ENCODE measurements around the gene SHKBP1. TPM values are rescaled to one million over a fixed set of nuclear protein-coding genes. Genes with fewer than 3 reads are reported as not detected.

Gene SHKBP1
- polyA plus RNA-seq, 3 donors, result 234 to 324 (median 284) TPM

- Mint-ChIP-seq H3K4me1 (peaks cover 66% of the 10 kb centered on the region), H3K36me3 (peaks cover 10 to 22% of the 10 kb centered on the region in 2 donors), H3K4me3 (peak overlapping the region; percentile 73 to 91), H3K27me3 (ENCODE audit: low read depth in 3 of 3) (peaks cover 76 to 97% (median 90%) of the 10 kb centered on the region in 3 donors), H3K27ac (peak overlapping the region in 3 of 7 donors; percentile 34 to 57 (median 46)), H3K9me3 (peaks cover 3 to 34% (median 22%) of the 10 kb centered on the region in 7 donors)
- Histone ChIP-seq H3K4me3 (replicated peaks in 1 of 3; ENCODE audit: low read depth in 2 of 3, low read length in 3 of 3) (peak overlapping the region in 1 of 3 experiments; percentile 73), H3K9ac (ENCODE audit: insufficient read depth, low read length, poor library complexity, severe bottlenecking) (no peak overlapping the region), H3K4me1 (ENCODE audit: control insufficient read depth in 1 of 2, insufficient read depth in 2 of 2, low read length in 2 of 2) (peaks cover 51 to 70% of the 10 kb centered on the region in 2 donors), H3K27me3 (ENCODE audit: control insufficient read depth in 2 of 2, insufficient read depth in 2 of 2, low read length in 2 of 2) (peaks cover 38 to 91% of the 10 kb centered on the region in 2 donors), H3K9me3 (replicated peaks in 1 of 2; ENCODE audit: control insufficient read depth in 1 of 2, insufficient read depth in 1 of 2, low read length in 2 of 2) (peaks cover 0 to 16% of the 10 kb centered on the region in 2 donors), H3K79me2 (ENCODE audit: insufficient read depth, low read length) (no peaks in the 10 kb centered on the region), H2AFZ (ENCODE audit: insufficient read depth, low read depth, low read length, poor library complexity, severe bottlenecking) (peak overlapping the region; percentile 81), H3K36me3 (replicated peaks in 1 of 2; ENCODE audit: control insufficient read depth in 1 of 2, insufficient read depth in 2 of 2, low read length in 2 of 2) (no peaks in the 10 kb centered on the region), H4K20me1 (ENCODE audit: insufficient read depth, low read length) (peaks cover 8% of the 10 kb centered on the region), H3K27ac (ENCODE audit: low read depth in 1 of 2, low read length in 2 of 2) (no peak overlapping the region), H3K4me2 (replicated peaks; ENCODE audit: extremely low read depth, low read length, poor library complexity, severe bottlenecking) (peak overlapping the region; percentile 93)
- intact Hi-C loops (cut with micrococcal nuclease), result loop anchor here (5.0 to 10.0 kb wide), 3 partner anchors 37 to 299 kb away; no protein-coding TSS in a partner anchor
- TF ChIP-seq CTCF (IDR thresholded peaks at IDR 0.05), result no peak
- DNase-seq, result no peak
- WGBS (ENCODE audit: insufficient coverage), result 7% methylated on average over 18 of the region's 18 CpGs
Observed at GRCh38 chr19:40604171-40604646, 27.5 kb downstream of the SHKBP1 start.

GRCh38 chr19:40604647-40605215, 28.1 kb downstream of the SHKBP1 start:
- Histone ChIP-seq H3K9ac (ENCODE audit: insufficient read depth, low read length, poor library complexity, severe bottlenecking) (no peak overlapping the region), H3K27ac (ENCODE audit: low read depth in 1 of 2, low read length in 2 of 2) (no peak overlapping the region), H3K4me2 (replicated peaks; ENCODE audit: extremely low read depth, low read length, poor library complexity, severe bottlenecking) (peak overlapping the region; percentile 78), H3K27me3 (ENCODE audit: control insufficient read depth in 2 of 2, insufficient read depth in 2 of 2, low read length in 2 of 2) (peaks cover 32 to 86% of the 10 kb centered on the region in 2 donors), H4K20me1 (ENCODE audit: insufficient read depth, low read length) (peaks cover 8% of the 10 kb centered on the region), H3K36me3 (replicated peaks in 1 of 2; ENCODE audit: control insufficient read depth in 1 of 2, insufficient read depth in 2 of 2, low read length in 2 of 2) (no peaks in the 10 kb centered on the region), H3K4me3 (replicated peaks in 1 of 3; ENCODE audit: low read depth in 2 of 3, low read length in 3 of 3) (peak overlapping the region in 2 of 3 experiments; percentile 24 to 73), H3K9me3 (replicated peaks in 1 of 2; ENCODE audit: control insufficient read depth in 1 of 2, insufficient read depth in 1 of 2, low read length in 2 of 2) (peaks cover 0 to 11% of the 10 kb centered on the region in 2 donors), H2AFZ (ENCODE audit: insufficient read depth, low read depth, low read length, poor library complexity, severe bottlenecking) (peak overlapping the region; percentile 76), H3K4me1 (ENCODE audit: control insufficient read depth in 1 of 2, insufficient read depth in 2 of 2, low read length in 2 of 2) (peaks cover 55 to 72% of the 10 kb centered on the region in 2 donors), H3K79me2 (ENCODE audit: insufficient read depth, low read length) (no peaks in the 10 kb centered on the region)
- peaks cover 66% of the 10 kb centered on the region for H3K4me1 Mint-ChIP-seq
- WGBS (ENCODE audit: insufficient coverage), result 20% methylated on average over 29 of the region's 29 CpGs
- intact Hi-C loops (cut with micrococcal nuclease), result loop anchor here (5.0 to 10.0 kb wide), 3 partner anchors 37 to 300 kb away; no protein-coding TSS in a partner anchor
- H3K27me3 Mint-ChIP-seq (ENCODE audit: low read depth in 3 of 3), result peaks cover 70 to 93% (median 85%) of the 10 kb centered on the region in 3 donors
- no peak for DNase-seq
- H3K36me3 Mint-ChIP-seq, result peaks cover 7 to 20% of the 10 kb centered on the region in 2 donors
- H3K4me3 Mint-ChIP-seq, result peak overlapping the region; percentile 72 to 91
- peaks cover 3 to 31% (median 19%) of the 10 kb centered on the region in 7 donors for H3K9me3 Mint-ChIP-seq
- peak overlapping the region in 2 of 7 donors; percentile 54 to 57 for H3K27ac Mint-ChIP-seq
- no peak for TF ChIP-seq CTCF (IDR thresholded peaks at IDR 0.05)
